Measurements from ENCODE around the gene TPGS2.
A peak's percentile ranks its signal among the peaks of the same experiment; 100 is the strongest.
"Not testable (repeated sequence)": the region's sequence is repeated elsewhere in the genome, so short reads cannot be mapped to it uniquely, and the experiment has no call there.

The TPGS2 gene

DNA sequence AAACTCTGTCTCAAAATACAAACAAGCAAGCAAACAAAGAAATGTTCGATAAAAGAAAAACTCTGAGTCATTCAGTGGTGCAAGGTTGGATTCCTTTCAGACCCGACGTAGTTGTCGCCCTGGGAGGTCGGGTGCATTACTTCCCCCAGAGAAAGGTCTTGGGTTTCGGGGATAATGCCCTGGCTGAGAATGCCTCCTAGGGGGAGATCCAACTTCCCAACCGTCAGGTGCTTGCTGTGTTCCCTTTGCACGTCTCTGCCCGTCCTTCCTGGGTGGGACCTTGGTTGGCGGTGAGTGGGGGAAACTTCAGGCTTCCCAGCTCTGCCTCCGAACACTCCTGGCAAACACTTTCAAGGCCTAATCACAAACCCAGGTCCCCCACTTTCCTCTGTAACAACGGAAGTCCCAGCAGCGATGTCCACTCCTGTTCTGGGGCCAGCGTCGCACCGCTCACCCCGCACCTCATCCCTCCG, 609 bp downstream of the TPGS2 start:
- DNase-seq (ENCODE audit: extremely low spot score, insufficient read length, low read depth) (no peak), FAIRE-seq (no peak)

DNA sequence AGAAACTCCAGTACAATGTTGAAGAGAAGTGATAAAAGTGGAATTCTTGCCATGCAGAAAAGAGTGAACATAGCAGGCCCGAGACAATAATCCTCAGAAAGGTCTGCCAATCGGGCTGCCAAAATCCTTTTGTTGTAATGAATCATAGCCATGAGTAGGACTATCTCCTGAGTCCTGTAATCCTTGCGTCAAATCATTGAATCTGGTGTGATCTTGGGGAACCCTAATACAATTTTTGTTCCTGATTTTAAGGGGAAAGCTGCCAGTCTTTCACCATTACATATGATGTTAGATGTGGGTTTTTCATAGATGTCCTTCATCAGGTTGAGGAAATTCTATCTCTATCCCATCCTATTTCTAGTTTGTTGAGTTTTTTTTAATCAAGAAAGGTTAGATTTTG, 2.2 kb downstream of the TPGS2 start:
- no peak for DNase-seq (ENCODE audit: extremely low spot score, insufficient read length, low read depth)
- no peak for FAIRE-seq

- DNase-seq (ENCODE audit: extremely low spot score, insufficient read length, low read depth) (no peak), FAIRE-seq (no peak)
These were observed 3.3 kb downstream of the TPGS2 start for GRCh38 chr18:36825526-36825925.

GRCh38 chr18:36821681-36822080, 7.1 kb downstream of the TPGS2 start:
- FAIRE-seq, result no peak
- DNase-seq (ENCODE audit: extremely low spot score, insufficient read length, low read depth), result no peak

DNA sequence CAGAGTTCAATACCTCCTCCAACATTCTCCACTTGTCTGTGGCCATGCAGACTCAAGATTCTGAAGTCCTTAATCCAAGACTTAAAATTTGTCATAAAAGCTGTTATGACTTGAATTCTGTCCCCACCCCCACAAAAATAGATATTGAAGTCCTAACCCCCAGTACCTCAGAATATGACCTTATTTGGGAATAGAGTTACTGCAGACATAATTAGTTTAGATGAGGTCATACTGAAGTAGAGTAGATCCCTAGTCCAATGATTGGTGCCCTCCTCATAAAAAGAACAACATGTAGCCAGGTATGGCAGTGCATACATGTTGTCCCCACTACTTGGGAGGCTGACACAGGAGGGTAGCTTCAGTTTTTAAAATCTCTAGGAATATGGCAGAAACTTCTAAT, 9.2 kb downstream of the TPGS2 start:
- DNase-seq (ENCODE audit: extremely low spot score, insufficient read length, low read depth) (no peak), FAIRE-seq (no peak)

DNA sequence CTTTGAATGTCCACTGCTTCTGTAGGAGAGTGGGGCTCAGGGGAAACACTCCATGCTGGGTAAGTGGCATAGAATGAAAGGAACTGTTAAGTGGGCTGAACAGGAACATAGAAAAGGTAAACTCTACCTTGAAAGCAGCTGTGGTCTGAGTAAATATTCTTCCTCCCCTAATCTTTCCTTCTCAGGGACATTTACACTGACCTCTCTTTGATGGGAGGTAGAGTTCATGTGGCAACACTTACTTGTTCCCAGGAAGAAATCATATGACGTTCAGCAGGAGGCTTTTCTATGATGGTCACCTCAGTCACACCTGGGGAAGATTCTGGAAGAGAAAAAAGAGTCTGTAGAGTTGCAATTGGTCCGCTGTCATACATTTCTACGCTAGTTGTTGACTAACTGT, 10.2 kb downstream of the TPGS2 start:
- DNase-seq (ENCODE audit: extremely low spot score, insufficient read length, low read depth), result no peak
- FAIRE-seq, result no peak

- DNase-seq (ENCODE audit: extremely low spot score, insufficient read length, low read depth), result no peak
- FAIRE-seq, result no peak
These were observed 11.8 kb downstream of the TPGS2 start for GRCh38 chr18:36817039-36817438.

DNA sequence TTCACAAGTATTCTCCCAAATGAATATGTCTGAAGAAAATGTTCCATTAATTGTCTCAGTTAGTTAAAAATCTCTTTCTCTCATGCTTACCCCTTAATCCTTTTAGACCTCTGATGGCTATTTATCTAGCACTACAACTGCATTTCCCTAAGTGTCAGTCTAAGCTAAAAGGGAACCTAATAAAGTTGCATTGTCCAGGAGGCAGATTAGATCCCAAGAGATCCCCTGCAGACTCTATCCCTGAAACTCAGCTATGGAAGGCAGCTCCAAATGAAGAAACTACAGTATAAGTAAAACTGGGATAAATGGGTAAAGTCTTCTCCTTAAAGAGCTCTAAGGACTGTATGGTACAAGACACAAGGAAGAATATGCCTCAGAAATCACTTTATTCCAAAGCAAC, 12.7 kb downstream of the TPGS2 start:
- FAIRE-seq; DNase-seq (ENCODE audit: extremely low spot score, insufficient read length, low read depth): not testable (repeated sequence)

GRCh38 chr18:36814994-36815393, 13.8 kb downstream of the TPGS2 start:
- DNase-seq (ENCODE audit: extremely low spot score, insufficient read length, low read depth) (no peak), FAIRE-seq (no peak)

DNA sequence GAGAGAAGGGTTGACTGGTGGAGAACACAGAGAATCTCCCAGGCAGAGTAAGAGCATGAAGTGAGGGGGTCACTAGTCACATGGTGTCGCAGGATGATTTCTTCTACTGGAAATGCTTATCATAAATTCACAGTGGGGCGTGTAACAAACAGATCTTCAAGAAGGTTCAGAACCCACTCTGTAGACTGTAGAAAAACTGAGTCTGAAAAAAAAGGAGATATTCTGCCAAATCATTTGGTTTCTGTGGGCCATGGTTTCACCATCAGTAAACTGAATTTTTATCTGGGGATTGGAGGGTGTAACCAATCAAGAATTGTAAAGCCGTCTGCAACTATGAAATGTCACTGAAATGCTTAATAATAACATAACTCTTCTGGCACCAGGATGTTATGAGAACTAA, 15.0 kb downstream of the TPGS2 start:
- no peak for DNase-seq (ENCODE audit: extremely low spot score, insufficient read length, low read depth)
- FAIRE-seq, result no peak

DNA sequence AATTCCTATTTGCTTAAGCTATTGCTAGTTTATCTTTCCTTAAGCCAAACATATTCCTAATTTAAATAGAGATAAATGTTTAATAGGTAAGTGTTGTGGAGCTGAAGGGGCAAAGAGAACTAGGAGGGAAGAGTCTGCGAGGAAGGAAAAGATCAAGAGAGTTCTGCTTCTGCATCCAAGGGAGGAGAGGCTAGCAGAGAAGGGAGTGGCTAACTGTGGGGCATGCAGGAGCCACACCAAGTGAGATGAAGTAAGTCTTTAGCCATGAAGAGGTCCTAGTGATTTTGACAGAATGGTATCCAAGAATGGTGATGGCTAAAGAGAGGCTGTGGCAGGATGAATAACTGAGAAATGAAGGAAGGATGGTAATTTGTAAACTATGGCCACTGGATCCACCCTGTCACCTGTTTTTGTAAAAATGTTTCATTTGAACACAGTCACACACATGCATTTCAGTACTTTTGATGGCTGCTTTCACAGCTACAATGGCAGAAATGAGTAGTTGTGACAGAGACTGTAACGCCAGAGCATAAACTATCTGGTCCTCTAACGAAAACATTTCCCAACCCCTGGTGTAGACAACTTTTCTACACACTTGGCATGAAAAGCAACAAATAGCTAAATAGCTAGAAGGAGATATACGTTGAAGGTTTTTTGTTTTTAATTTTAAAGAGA, 15.6 kb downstream of the TPGS2 start:
- FAIRE-seq (no peak), DNase-seq (ENCODE audit: extremely low spot score, insufficient read length, low read depth) (no peak)

- no peak for DNase-seq (ENCODE audit: extremely low spot score, insufficient read length, low read depth)
- FAIRE-seq, result no peak
These were observed 16.1 kb downstream of the TPGS2 start for GRCh38 chr18:36812678-36813077.

- DNase-seq (ENCODE audit: extremely low spot score, insufficient read length, low read depth), result no peak
- FAIRE-seq, result no peak
These were observed 16.8 kb downstream of the TPGS2 start for GRCh38 chr18:36811955-36812354.

- FAIRE-seq, result no peak
- no peak for DNase-seq (ENCODE audit: extremely low spot score, insufficient read length, low read depth)
These were observed 17.4 kb downstream of the TPGS2 start for GRCh38 chr18:36811430-36811829.

GRCh38 chr18:36809590-36810381, 19.0 kb downstream of the TPGS2 start:
- FAIRE-seq, result peak; percentile 84
- DNase-seq (ENCODE audit: extremely low spot score, insufficient read length, low read depth), result peak; percentile 65

- no peak for DNase-seq (ENCODE audit: extremely low spot score, insufficient read length, low read depth)
- no peak for FAIRE-seq
These were observed 20.1 kb downstream of the TPGS2 start for GRCh38 chr18:36808681-36809080.

DNA sequence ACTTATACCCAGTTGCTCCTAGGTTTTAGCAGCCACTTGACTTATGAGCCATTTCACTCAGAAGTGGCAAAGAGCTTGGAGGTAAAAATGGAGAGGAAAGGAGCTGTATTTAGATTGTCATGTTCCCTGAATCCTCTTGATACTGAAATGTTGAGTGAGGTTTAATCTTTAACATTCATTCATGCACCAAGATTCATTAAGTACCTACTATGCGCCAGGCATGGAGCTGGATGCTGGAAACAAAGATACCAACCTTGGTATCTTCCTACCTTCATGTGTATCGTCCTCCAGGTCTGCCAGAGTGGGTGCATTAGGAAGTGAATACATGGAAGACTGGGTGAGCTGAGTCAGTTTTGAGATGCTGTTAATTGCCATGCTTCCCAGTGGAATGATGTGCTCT, 23.7 kb downstream of the TPGS2 start:
- no peak for FAIRE-seq
- no peak for DNase-seq (ENCODE audit: extremely low spot score, insufficient read length, low read depth)

- FAIRE-seq (no peak), DNase-seq (ENCODE audit: extremely low spot score, insufficient read length, low read depth) (no peak)
These were observed 29.9 kb downstream of the TPGS2 start for GRCh38 chr18:36798738-36799473.

GRCh38 chr18:36792634-36793283, 36.0 kb downstream of the TPGS2 start:
- DNase-seq (ENCODE audit: extremely low spot score, insufficient read length, low read depth) (no peak), FAIRE-seq (no peak)

DNA sequence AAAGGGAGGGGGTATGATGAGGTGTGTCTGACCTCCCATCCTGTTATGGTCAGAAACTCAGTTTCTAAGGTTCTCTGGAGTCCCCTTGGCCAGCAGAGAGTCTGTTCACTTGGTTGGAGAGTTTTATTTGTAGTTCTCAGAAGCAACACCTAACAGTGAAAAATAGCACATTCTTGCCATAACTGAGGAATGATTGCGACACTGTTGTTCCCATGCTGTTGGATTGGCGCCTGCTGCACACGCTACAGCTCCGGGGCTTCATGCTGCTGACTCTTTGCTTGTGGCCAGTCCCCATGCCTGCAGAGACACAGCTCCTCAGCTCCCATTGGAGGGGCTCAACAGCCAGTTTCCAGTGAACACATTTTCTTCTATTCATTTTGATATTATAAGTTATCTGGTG, 42.1 kb downstream of the TPGS2 start:
- no peak for FAIRE-seq
- DNase-seq (ENCODE audit: extremely low spot score, insufficient read length, low read depth), result no peak
